ENCODE data around the gene CCDC24.

DNA sequence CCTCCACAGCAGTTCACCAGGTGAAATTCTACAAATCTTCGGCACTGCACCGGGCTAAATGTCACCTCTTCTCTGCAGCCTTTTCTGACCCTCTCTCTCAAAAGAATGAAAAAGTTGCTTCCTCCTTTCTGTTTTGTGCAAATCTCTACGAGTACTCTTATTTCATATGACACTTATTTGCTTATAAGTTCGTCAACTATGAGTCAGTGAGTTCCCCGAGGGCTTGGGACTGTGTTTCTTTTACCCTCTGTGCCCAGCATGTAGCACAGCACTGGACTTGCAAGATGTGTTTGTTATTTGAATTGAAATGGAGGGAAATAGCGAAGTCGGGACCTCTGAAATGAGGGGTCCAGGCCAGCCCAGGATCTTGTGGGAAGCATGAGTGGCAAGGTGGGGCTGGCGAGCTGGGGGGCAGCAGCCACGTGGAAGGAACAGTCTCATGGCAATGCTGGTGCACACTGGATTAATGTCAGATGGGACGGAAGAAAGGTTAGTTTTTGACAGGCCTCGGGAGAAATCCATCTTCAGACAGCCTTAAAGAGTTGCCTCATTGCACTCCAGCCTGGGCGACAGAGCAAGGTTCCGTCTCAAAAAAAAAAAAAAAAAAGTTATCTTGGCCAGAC lies 33.6 kb downstream of the CCDC24 start:
- TF ChIP-seq EZH2phosphoT487 (IDR thresholded peaks at IDR 0.05; ENCODE audit: borderline replicate concordance, low read depth, low read length): no peak
- TF ChIP-seq, protein P1, sequence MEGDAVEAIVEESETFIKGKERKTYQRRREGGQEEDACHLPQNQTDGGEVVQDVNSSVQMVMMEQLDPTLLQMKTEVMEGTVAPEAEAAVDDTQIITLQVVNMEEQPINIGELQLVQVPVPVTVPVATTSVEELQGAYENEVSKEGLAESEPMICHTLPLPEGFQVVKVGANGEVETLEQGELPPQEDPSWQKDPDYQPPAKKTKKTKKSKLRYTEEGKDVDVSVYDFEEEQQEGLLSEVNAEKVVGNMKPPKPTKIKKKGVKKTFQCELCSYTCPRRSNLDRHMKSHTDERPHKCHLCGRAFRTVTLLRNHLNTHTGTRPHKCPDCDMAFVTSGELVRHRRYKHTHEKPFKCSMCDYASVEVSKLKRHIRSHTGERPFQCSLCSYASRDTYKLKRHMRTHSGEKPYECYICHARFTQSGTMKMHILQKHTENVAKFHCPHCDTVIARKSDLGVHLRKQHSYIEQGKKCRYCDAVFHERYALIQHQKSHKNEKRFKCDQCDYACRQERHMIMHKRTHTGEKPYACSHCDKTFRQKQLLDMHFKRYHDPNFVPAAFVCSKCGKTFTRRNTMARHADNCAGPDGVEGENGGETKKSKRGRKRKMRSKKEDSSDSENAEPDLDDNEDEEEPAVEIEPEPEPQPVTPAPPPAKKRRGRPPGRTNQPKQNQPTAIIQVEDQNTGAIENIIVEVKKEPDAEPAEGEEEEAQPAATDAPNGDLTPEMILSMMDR (conservative IDR thresholded peaks at IDR 0.05; ENCODE audit: low read length): no peak

Measured in OCI-LY7 (cell line).